HuH-7.5 (cell line): Measurements from ENCODE around the gene ZBTB25.
"Not testable (repeated sequence)": the region's sequence is repeated elsewhere in the genome, so short reads cannot be mapped to it uniquely, and the experiment has no call there.

Experiments used
- DNase-seq: peaks from one replicate; pipeline ENCODE4 v3.0.0; 2011; ENCODE audit warnings: low spot score

ZBTB25 gene

GRCh38 chr14:64503434-64504309 lies at the start of gene ZBTB25:
Gene ZBTB25, minus strand, starts transcription at chr14:64503838. Its CDS starts 13,305 bp downstream, at chr14:64490533.
- peak; percentile 67 for DNase-seq

- DNase-seq, result no peak
These were observed 47.1 kb upstream of the ZBTB25 start for GRCh38 chr14:64550621-64551333.

- DNase-seq, result no peak
These were observed 46.4 kb upstream of the ZBTB25 start, which contains the start of gene PPP1R36 for GRCh38 chr14:64549791-64550620. Gene PPP1R36, plus strand, starts transcription at chr14:64549961. Its CDS starts 37 bp downstream, at chr14:64549998.

- DNase-seq, result no peak
These were observed 45.4 kb upstream of the ZBTB25 start for GRCh38 chr14:64549016-64549415.

GRCh38 chr14:64544607-64545312 lies 41.1 kb upstream of the ZBTB25 start:
- DNase-seq, result no peak

- DNase-seq, result no peak
These were observed 39.2 kb upstream of the ZBTB25 start for GRCh38 chr14:64542836-64543201.

- DNase-seq, result no peak
These were observed 38.6 kb upstream of the ZBTB25 start for GRCh38 chr14:64541972-64542835.

- DNase-seq, result no peak
These were observed 37.8 kb upstream of the ZBTB25 start for GRCh38 chr14:64541261-64541971.

GRCh38 chr14:64540208-64541202 lies 36.9 kb upstream of the ZBTB25 start, which contains the start of gene HSPA2:
Gene HSPA2, plus strand, starts transcription at chr14:64540741. Its CDS starts 109 bp downstream, at chr14:64540850.
- DNase-seq, result peak; percentile 99

GRCh38 chr14:64536488-64537245 lies 33.0 kb upstream of the ZBTB25 start:
- DNase-seq, result no peak

GRCh38 chr14:64531567-64531966 lies 27.9 kb upstream of the ZBTB25 start:
- DNase-seq, result no peak

- no peak for DNase-seq
These were observed 21.7 kb upstream of the ZBTB25 start for GRCh38 chr14:64525354-64525753.

GRCh38 chr14:64522591-64523355 lies 19.1 kb upstream of the ZBTB25 start:
- no peak for DNase-seq

- DNase-seq, result no peak
These were observed 17.1 kb upstream of the ZBTB25 start for GRCh38 chr14:64520699-64521098.

- no peak for DNase-seq
These were observed 14.6 kb upstream of the ZBTB25 start for GRCh38 chr14:64518229-64518628.

- not testable (repeated sequence) for DNase-seq
These were observed 14.0 kb upstream of the ZBTB25 start for GRCh38 chr14:64517667-64518066.

- DNase-seq, result no peak
These were observed 13.3 kb upstream of the ZBTB25 start for GRCh38 chr14:64516969-64517368.
